Transverse colon (tissue), 4 donors: ENCODE data around the gene TENM4. TPM values are rescaled to one million over a fixed set of nuclear protein-coding genes. Genes with fewer than 3 reads are reported as not detected.
"Not testable (repeated sequence)": the region's sequence is repeated elsewhere in the genome, so short reads cannot be mapped to it uniquely, and the experiment has no call there.

Experiments used
- DNase-seq: peaks from one replicate; pipeline ENCODE4 v3.0.0-alpha.2; 2019
- H3K27ac ChIP-seq, 4 donors: fragments of 200-600 bp; sonication (generic); 2 replicates each; pipeline ENCODE4 v1.5.1; 2016 to 2018; ENCODE audit warnings: inconsistent platforms in 4 of 4
- H3K27me3 ChIP-seq: fragments of 200-600 bp; sonication (generic); 2 replicates; pipeline ENCODE4 v1.5.1; 2017; ENCODE audit warnings: inconsistent platforms
- H3K36me3 ChIP-seq, 4 donors: fragments of 200-600 bp; sonication (generic); 2 replicates each; pipeline ENCODE4 v1.5.1; 2017 to 2019; ENCODE audit warnings: inconsistent platforms in 4 of 4
- H3K4me1 ChIP-seq, 4 donors: fragments of 200-600 bp; sonication (generic); 2 replicates each; pipeline ENCODE4 v1.5.1; 2017 to 2020; ENCODE audit warnings: inconsistent platforms in 4 of 4
- H3K4me3 ChIP-seq, 4 donors: fragments of 200-600 bp; sonication (generic); 1 replicate in 1 of 4; 2 replicates in 3 of 4; pipeline versions ENCODE4 v1.5.1 to v1.6.1; 2017 to 2019; ENCODE audit warnings: inconsistent platforms in 4 of 4
- H3K9me3 ChIP-seq, 2 donors: fragments of 200-600 bp; sonication (generic); 2 replicates each; pipeline ENCODE4 v1.5.1; 2017 to 2019; ENCODE audit warnings: inconsistent platforms in 2 of 2
- CTCF ChIP-seq, 5 experiments: fragments of 200-600 bp in 3 of 5; fragments of 450-650 bp in 2 of 5; sonication (generic) in 3 of 5; IDR thresholded peaks; 1 replicate in 2 of 5; 2 replicates in 3 of 5; pipeline ENCODE4 v1.5.1; 2016 to 2017; ENCODE audit warnings: antibody characterized with exemption in 5 of 5, inconsistent platforms in 3 of 5, mild to moderate bottlenecking in 2 of 5, moderate library complexity in 1 of 5
- EP300 ChIP-seq: sonication (generic); formaldehyde crosslinking; IDR thresholded peaks from one replicate; pipeline ENCODE4 v1.6.1; 2017; ENCODE audit warnings: antibody characterized with exemption, low read depth
- POLR2A ChIP-seq: fragments of 450-650 bp; IDR thresholded peaks from one replicate; pipeline ENCODE4 v1.6.1; 2016; ENCODE audit warnings: antibody characterized with exemption, mild to moderate bottlenecking, moderate library complexity
- POLR2AphosphoS5 ChIP-seq, 3 donors: sonication (generic); formaldehyde crosslinking; IDR thresholded peaks; one replicate each; pipeline ENCODE4 v1.6.1; 2016; ENCODE audit warnings: antibody characterized with exemption in 3 of 3
- WGBS, 2 donors: methylation state at CpG; one replicate each; pipeline ENCODE4 v1.1.5; 2018; ENCODE audit warnings: low coverage in 1 of 2; 5-methylcytosine and 5-hydroxymethylcytosine counted together
- in situ Hi-C, 4 donors: fragments of 200-750 bp; cut with MboI; loops; one replicate each; pipeline versions ENCODE4 v1.15.0 to v1.15.1; 2017; ENCODE audit warnings: low sequenced_read_pairs in 3 of 4, low pct_ligation_motif_present in 1 of 4, low pct_unique_long_range_greater_than_20kb in 1 of 4
- intact Hi-C: fragments of 100-400 bp; cut with DNase I; formaldehyde crosslinking; loops from one replicate; pipeline ENCODE4 v1.15.1; 2023; ENCODE audit warnings: low total_unique reads
- total RNA-seq, 4 donors: library from RNA; depleted of rRNA; stranded (reverse); fragments of >200 nt; gene quantifications; one replicate each; pipeline ENCODE4 v1.1.0, GENCODE V29; 2016

Gene TENM4
- total RNA-seq, 4 donors from 2014 or later, result 0.14 to 0.79 (median 0.39) TPM

DNA sequence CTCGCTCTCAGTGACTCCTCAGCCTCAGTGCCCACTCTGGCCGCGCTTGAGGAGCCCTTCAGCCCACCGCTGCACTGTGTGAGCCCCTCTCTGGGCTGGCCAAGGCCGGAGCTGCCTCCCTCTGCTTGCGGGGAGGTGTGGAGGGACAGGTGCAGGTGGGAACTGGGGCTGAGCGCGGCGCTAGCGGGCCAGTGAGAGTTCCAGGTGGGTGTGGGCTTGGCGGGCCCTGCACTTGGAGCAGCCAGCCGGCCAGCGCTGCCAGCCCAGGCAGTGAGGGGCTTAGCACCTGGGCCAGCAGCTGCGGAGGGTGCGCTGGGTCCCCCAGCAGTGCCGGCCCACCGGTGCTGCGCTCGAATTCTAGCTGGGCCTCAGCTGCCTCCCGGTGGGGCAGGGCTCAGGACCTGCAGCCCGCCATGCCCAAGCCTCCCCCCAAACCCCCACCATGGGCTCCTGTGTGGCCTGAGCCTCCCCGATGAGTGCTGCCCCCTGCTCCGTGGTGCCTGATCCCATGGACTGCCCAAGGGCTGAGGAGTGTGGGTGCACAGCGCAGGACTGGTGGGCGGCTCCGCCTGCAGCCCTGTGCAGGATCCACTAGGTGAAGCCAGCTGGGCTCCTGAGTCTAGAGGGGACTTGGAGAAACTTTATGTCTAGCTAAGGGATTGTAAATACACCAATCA lies 802.0 kb downstream of the TENM4 start:
- Histone ChIP-seq H3K4me1 (no peaks in the 10 kb centered on the region), H3K27me3 (peaks cover 5% of the 10 kb centered on the region), H3K36me3 (no peaks in the 10 kb centered on the region), H3K4me3 (no peak overlapping the region), H3K9me3 (no peaks in the 10 kb centered on the region), H3K27ac (no peak overlapping the region)
- WGBS, 2 donors, result 95 to 96% methylated on average over 9 to 21 of the region's 26 CpGs
- intact Hi-C loops, result no loop called here
- TF ChIP-seq POLR2A (no peak), EP300 (no peak), POLR2AphosphoS5 (IDR thresholded peaks at IDR 0.05) (no peak), CTCF (IDR thresholded peaks at IDR 0.05) (no peak)
- in situ Hi-C loops, result no loop called here
- DNase-seq, result no peak

GRCh38 chr11:78637527-78637926 lies 803.3 kb downstream of the TENM4 start:
- H3K36me3 ChIP-seq, H3K4me3 ChIP-seq, intact Hi-C loops, H3K27me3 ChIP-seq, DNase-seq, H3K9me3 ChIP-seq, in situ Hi-C loops, H3K4me1 ChIP-seq, H3K27ac ChIP-seq: not testable (repeated sequence)
- 84 to 97% methylated on average over 5 of the region's 5 CpGs for WGBS, 2 donors

DNA sequence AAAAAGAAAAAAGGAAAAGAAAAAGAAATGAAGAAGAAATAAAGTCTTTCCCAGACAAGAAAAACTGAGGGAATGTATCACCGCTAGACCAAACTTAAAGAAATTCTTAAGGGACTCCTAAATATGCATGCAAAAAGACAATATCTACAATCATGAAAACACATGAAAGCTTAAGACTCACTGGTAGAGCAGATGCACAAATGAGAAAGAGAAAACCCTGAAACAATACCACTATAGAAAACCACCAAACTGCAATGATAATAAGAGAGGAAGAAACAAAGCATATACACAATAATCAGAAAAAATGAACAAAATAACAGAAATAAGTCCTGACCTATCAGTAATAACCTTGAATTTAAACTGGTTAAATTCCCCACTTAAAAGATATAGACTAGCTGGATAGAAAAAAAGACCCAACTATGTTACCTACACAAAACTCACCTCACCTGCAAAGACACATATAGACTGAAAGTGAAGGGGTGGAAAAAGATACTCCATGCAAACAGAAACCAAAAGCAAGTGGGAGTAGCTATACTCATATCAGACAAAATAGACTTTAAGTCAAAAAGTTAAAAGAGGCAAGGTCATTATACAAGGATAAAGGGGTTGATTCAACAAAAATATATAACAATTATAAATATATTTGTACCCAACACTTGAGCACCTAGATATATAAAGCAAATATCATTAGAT lies 804.9 kb downstream of the TENM4 start:
- in situ Hi-C loops, result no loop called here
- Histone ChIP-seq H3K9me3 (peaks cover 0 to under 1% of the 10 kb centered on the region in 2 donors), H3K36me3 (no peaks in the 10 kb centered on the region), H3K4me1 (no peaks in the 10 kb centered on the region), H3K27me3 (peaks cover 5% of the 10 kb centered on the region), H3K27ac (no peak overlapping the region), H3K4me3 (no peak overlapping the region)
- WGBS, 2 donors, result 100% methylated on average over 1 of the region's 1 CpG
- DNase-seq, result no peak
- intact Hi-C loops, result no loop called here
- no peak for TF ChIP-seq POLR2A
- no peak for TF ChIP-seq POLR2AphosphoS5 (IDR thresholded peaks at IDR 0.05)

- no peak for DNase-seq
- peaks cover 5% of the 10 kb centered on the region for H3K27me3 ChIP-seq
- no peak overlapping the region for H3K4me3 ChIP-seq
- TF ChIP-seq POLR2AphosphoS5 (IDR thresholded peaks at IDR 0.05) (no peak), POLR2A (no peak), EP300 (no peak), CTCF (IDR thresholded peaks at IDR 0.05) (no peak)
- WGBS, 2 donors, result 93 to 100% methylated on average over 1 to 6 of the region's 7 CpGs
- H3K4me1 ChIP-seq, result no peaks in the 10 kb centered on the region
- intact Hi-C loops, result no loop called here
- H3K27ac ChIP-seq, result no peak overlapping the region
- no peaks in the 10 kb centered on the region for H3K36me3 ChIP-seq
- in situ Hi-C loops, result no loop called here
- H3K9me3 ChIP-seq, result peaks cover 10 to 13% of the 10 kb centered on the region in 2 donors
These were observed 807.1 kb downstream of the TENM4 start for GRCh38 chr11:78633516-78634310.
